Ishikawa (cell line): Measurements from ENCODE around the gene CASP9.

Experiments used
- CEBPB ChIP-seq: IDR thresholded peaks from 2 replicates; pipeline ENCODE4 v1.6.1; 2012
- CREB1 ChIP-seq: IDR thresholded peaks from 2 replicates; pipeline ENCODE4 v1.6.1; 2012; ENCODE audit warnings: low read depth
- EGR1 ChIP-seq: IDR thresholded peaks from 2 replicates; pipeline ENCODE4 v1.6.1; 2012
- EP300 ChIP-seq: IDR thresholded peaks from 2 replicates; pipeline ENCODE4 v1.6.1; 2012; ENCODE audit warnings: borderline replicate concordance
- FOXM1 ChIP-seq: IDR thresholded peaks from 2 replicates; pipeline ENCODE4 v1.6.1; 2012; ENCODE audit warnings: low read depth, borderline replicate concordance
- NFIC ChIP-seq: IDR thresholded peaks from 2 replicates; pipeline ENCODE4 v1.6.1; 2012
- RAD21 ChIP-seq: IDR thresholded peaks from 2 replicates; pipeline ENCODE4 v1.6.1; 2012; ENCODE audit warnings: low read depth
- REST ChIP-seq: IDR thresholded peaks from 2 replicates; pipeline ENCODE4 v1.6.1; 2012; ENCODE audit warnings: low read depth, mild to moderate bottlenecking
- TAF1 ChIP-seq: IDR thresholded peaks from 2 replicates; pipeline ENCODE4 v1.6.1; 2012; ENCODE audit warnings: low read depth, mild to moderate bottlenecking
- TCF12 ChIP-seq: IDR thresholded peaks from 2 replicates; pipeline ENCODE4 v1.6.1; 2012; ENCODE audit warnings: low read depth
- TEAD4 ChIP-seq: IDR thresholded peaks from 2 replicates; pipeline ENCODE4 v1.6.1; 2012
- YY1 ChIP-seq: IDR thresholded peaks from 2 replicates; pipeline ENCODE4 v1.6.1; 2012; ENCODE audit warnings: low read depth
- ZBTB7A ChIP-seq: IDR thresholded peaks from 2 replicates; pipeline ENCODE4 v1.6.1; 2012; ENCODE audit warnings: low read depth
- TF ChIP-seq, protein P1 (sequence below): IDR thresholded peaks from 2 replicates; pipeline ENCODE4 v1.6.1; 2012
- TF ChIP-seq, protein P2 (sequence below): IDR thresholded peaks from 2 replicates; pipeline ENCODE4 v1.6.1; 2012

Gene CASP9

GRCh38 chr1:15508700-15509487 is 15.1 kb downstream of the CASP9 start:
- TF ChIP-seq ZBTB7A (no peak), EGR1 (no peak), TAF1 (no peak), RAD21 (no peak), CREB1 (no peak), TEAD4 (no peak), TCF12 (no peak), YY1 (no peak), FOXM1 (no peak), NFIC (no peak), REST (no peak), CEBPB (no peak), EP300 (no peak)
- TF ChIP-seq, protein P1, sequence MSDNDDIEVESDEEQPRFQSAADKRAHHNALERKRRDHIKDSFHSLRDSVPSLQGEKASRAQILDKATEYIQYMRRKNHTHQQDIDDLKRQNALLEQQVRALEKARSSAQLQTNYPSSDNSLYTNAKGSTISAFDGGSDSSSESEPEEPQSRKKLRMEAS = no peak
- TF ChIP-seq, protein P2, sequence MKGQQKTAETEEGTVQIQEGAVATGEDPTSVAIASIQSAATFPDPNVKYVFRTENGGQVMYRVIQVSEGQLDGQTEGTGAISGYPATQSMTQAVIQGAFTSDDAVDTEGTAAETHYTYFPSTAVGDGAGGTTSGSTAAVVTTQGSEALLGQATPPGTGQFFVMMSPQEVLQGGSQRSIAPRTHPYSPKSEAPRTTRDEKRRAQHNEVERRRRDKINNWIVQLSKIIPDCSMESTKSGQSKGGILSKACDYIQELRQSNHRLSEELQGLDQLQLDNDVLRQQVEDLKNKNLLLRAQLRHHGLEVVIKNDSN = no peak

DNA sequence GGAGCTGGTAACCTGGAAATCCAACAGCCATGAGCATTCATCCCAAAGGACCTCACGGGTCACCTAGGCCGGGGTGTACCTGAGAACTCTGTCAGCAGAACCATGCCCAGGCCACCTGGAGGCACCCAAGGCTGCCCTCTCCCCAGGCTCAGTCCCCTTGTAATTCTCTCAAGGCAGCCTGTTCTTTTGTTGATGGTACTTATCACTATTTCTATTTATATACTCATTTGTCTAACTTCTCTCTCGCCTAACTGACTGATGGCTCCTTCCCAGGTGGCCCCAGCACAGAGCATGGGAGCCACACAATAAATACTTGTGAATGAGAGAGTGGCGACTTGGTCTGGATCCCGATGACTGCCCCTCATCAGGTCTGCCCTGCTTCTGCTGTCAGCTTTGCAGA is 16.7 kb downstream of the CASP9 start:
- TF ChIP-seq, protein P1 = no peak
- no peak for TF ChIP-seq YY1
- TF ChIP-seq TEAD4 = no peak
- no peak for TF ChIP-seq ZBTB7A
- no peak for TF ChIP-seq REST
- TF ChIP-seq TCF12 = no peak
- TF ChIP-seq EP300 = no peak
- no peak for TF ChIP-seq TAF1
- no peak for TF ChIP-seq RAD21
- TF ChIP-seq FOXM1 = no peak
- no peak for TF ChIP-seq NFIC
- TF ChIP-seq CREB1 = no peak
- no peak for TF ChIP-seq EGR1
- TF ChIP-seq CEBPB = no peak
- TF ChIP-seq, protein P2 = no peak

DNA sequence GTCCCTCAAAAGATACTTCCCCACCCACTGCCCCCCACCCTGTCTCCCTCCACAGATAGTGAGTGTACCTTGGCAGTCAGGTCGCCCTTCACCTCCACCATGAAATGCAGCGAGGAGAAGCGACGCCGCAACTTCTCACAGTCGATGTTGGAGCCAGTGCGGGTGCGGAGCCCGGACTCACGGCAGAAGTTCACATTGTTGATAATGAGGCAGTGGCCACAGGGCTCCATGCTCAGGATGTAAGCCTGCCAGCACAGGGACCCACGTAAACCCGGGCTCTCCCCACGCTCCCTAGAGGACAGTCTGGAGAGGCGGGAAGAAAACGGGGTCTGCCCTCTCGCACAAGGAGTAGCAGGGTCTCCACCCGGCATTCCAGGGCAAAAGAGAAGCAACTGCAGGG is 17.2 kb downstream of the CASP9 start:
- TF ChIP-seq TCF12 (no peak), REST (no peak), CREB1 (no peak), ZBTB7A (no peak), TAF1 (no peak), EGR1 (no peak), NFIC (no peak), YY1 (no peak), TEAD4 (no peak), RAD21 (no peak), CEBPB (no peak), FOXM1 (no peak), EP300 (no peak)
- TF ChIP-seq, protein P1 = no peak
- TF ChIP-seq, protein P2 = no peak

DNA sequence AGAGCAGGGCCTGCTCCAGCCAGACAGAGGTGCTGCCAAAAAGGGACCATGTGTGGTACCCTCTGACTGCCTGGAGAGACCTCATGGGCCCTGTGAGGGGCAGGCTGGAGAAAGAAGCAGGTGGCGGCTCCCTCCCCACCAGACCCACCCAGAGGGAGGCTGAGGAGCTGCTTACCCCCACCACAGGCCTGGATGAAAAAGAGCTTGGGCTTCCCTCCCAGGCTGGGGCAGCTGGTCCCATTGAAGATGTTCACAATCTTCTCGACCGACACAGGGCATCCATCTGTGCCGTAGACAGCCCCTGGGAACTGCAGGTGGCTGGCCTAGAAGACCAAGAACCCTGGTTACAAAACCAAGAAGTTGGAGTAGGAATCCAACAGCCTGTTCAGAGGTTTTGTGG is 19.6 kb downstream of the CASP9 start:
- TF ChIP-seq RAD21 = no peak
- TF ChIP-seq, protein P2 = no peak
- TF ChIP-seq TAF1 = no peak
- no peak for TF ChIP-seq TCF12
- TF ChIP-seq CREB1 = no peak
- TF ChIP-seq TEAD4 = no peak
- no peak for TF ChIP-seq ZBTB7A
- TF ChIP-seq NFIC = no peak
- no peak for TF ChIP-seq EGR1
- TF ChIP-seq YY1 = no peak
- no peak for TF ChIP-seq FOXM1
- TF ChIP-seq CEBPB = no peak
- TF ChIP-seq, protein P1 = no peak
- TF ChIP-seq EP300 = no peak
- TF ChIP-seq REST = no peak
